Dendritic cell treated with granulocyte-macrophage colony-stimulating factor and Interleukin-4, amounts not matched to agents 40 ng/mL and 50 ng/mL, for 4 days (primary cell): ENCODE measurements around the gene THOP1.
A peak's percentile ranks its signal among the peaks of the same experiment; 100 is the strongest.

Experiments
- H3K27ac Mint-ChIP-seq: one replicate; pipeline ENCODE4 v1.8.0; 2022; ENCODE audit warnings: mild to moderate bottlenecking, mixed read lengths
- H3K27me3 Mint-ChIP-seq: one replicate; pipeline ENCODE4 v1.8.0; 2022; ENCODE audit warnings: mild to moderate bottlenecking, mixed read lengths
- H3K36me3 Mint-ChIP-seq: one replicate; pipeline ENCODE4 v1.8.0; 2022; ENCODE audit warnings: low read depth, mixed read lengths
- H3K4me1 Mint-ChIP-seq: one replicate; pipeline ENCODE4 v1.8.0; 2022; ENCODE audit warnings: low read depth, mixed read lengths
- H3K4me3 Mint-ChIP-seq: one replicate; pipeline ENCODE4 v1.8.0; 2022; ENCODE audit warnings: mild to moderate bottlenecking, moderate library complexity, mixed read lengths
- H3K9me3 Mint-ChIP-seq: one replicate; pipeline ENCODE4 v1.8.0; 2022; ENCODE audit warnings: mixed read lengths
- intact Hi-C: fragments of 100-400 bp; cut with micrococcal nuclease; formaldehyde crosslinking; loops from one replicate; pipeline ENCODE4 v1.15.0; 2022

The THOP1 gene

GRCh38 chr19:2785244-2785997 is at the start of gene THOP1:
THOP1 (plus strand) TSS chr19:2785503; CDS start chr19:2785663, 160 bp downstream.
- peak within 1 kb of the TSS; percentile 91 for H3K4me3 Mint-ChIP-seq
- intact Hi-C loops = loop anchor here (1.0 kb wide), 1 partner anchor 45 kb away; the partner anchor contains the start of gene SLC39A3
- H3K9me3 Mint-ChIP-seq = no peaks in the 10 kb centered on the region
- peaks cover 28% of the 10 kb centered on the region for H3K36me3 Mint-ChIP-seq
- H3K27ac Mint-ChIP-seq = peak within 1 kb of the TSS; percentile 74
- H3K4me1 Mint-ChIP-seq = peaks cover 57% of the 10 kb centered on the region
- H3K27me3 Mint-ChIP-seq = no peaks in the 10 kb centered on the region

GRCh38 chr19:2736550-2737190 is 48.6 kb upstream of the THOP1 start:
- H3K36me3 Mint-ChIP-seq = peaks cover 58% of the 10 kb centered on the region
- peaks cover 8% of the 10 kb centered on the region for H3K27me3 Mint-ChIP-seq
- intact Hi-C loops = no loop called here
- H3K4me1 Mint-ChIP-seq = peaks cover 29% of the 10 kb centered on the region
- no peak overlapping the region for H3K4me3 Mint-ChIP-seq
- no peaks in the 10 kb centered on the region for H3K9me3 Mint-ChIP-seq
- H3K27ac Mint-ChIP-seq = no peak overlapping the region

GRCh38 chr19:2739602-2740313 is 45.5 kb upstream of the THOP1 start, which contains the start of gene SLC39A3:
SLC39A3 (minus strand) TSS chr19:2740017; CDS start chr19:2737257, 2,760 bp downstream.
- intact Hi-C loops = loop anchor here (1.0 kb wide), 2 partner anchors 10 to 46 kb away; partner anchors contain the start of gene THOP1
- Mint-ChIP-seq H3K27ac (peak within 1 kb of the TSS; percentile 61), H3K4me1 (peaks cover 29% of the 10 kb centered on the region), H3K9me3 (no peaks in the 10 kb centered on the region), H3K4me3 (peak within 1 kb of the TSS; percentile 80), H3K36me3 (peaks cover 28% of the 10 kb centered on the region), H3K27me3 (peaks cover 24% of the 10 kb centered on the region)

- Mint-ChIP-seq H3K4me3 (peak overlapping the region; percentile 80), H3K4me1 (peaks cover 29% of the 10 kb centered on the region), H3K36me3 (peaks cover 22% of the 10 kb centered on the region), H3K27me3 (peaks cover 28% of the 10 kb centered on the region), H3K9me3 (no peaks in the 10 kb centered on the region), H3K27ac (no peak overlapping the region)
- intact Hi-C loops = loop anchor here (1.0 kb wide), 2 partner anchors 9 to 45 kb away; partner anchors contain the start of gene THOP1
These were observed 45.0 kb upstream of the THOP1 start for GRCh38 chr19:2740314-2740656.

GRCh38 chr19:2743099-2743498 is 42.2 kb upstream of the THOP1 start:
- no peaks in the 10 kb centered on the region for H3K9me3 Mint-ChIP-seq
- no peak overlapping the region for H3K27ac Mint-ChIP-seq
- H3K4me1 Mint-ChIP-seq = peaks cover 16% of the 10 kb centered on the region
- H3K27me3 Mint-ChIP-seq = peaks cover 38% of the 10 kb centered on the region
- H3K4me3 Mint-ChIP-seq = no peak overlapping the region
- H3K36me3 Mint-ChIP-seq = no peaks in the 10 kb centered on the region
- intact Hi-C loops = no loop called here

GRCh38 chr19:2744113-2744512 is 41.2 kb upstream of the THOP1 start:
- Mint-ChIP-seq H3K4me3 (no peak overlapping the region), H3K27me3 (peaks cover 41% of the 10 kb centered on the region), H3K9me3 (no peaks in the 10 kb centered on the region), H3K36me3 (no peaks in the 10 kb centered on the region), H3K4me1 (peaks cover 9% of the 10 kb centered on the region), H3K27ac (no peak overlapping the region)
- intact Hi-C loops = no loop called here

- Mint-ChIP-seq H3K4me3 (no peak overlapping the region), H3K4me1 (peaks cover 13% of the 10 kb centered on the region), H3K27ac (no peak overlapping the region), H3K27me3 (peaks cover 26% of the 10 kb centered on the region), H3K9me3 (no peaks in the 10 kb centered on the region), H3K36me3 (no peaks in the 10 kb centered on the region)
- intact Hi-C loops = no loop called here
These were observed 38.0 kb upstream of the THOP1 start for GRCh38 chr19:2747349-2747748.

GRCh38 chr19:2750808-2751437 is 34.4 kb upstream of the THOP1 start:
- Mint-ChIP-seq H3K27ac (no peak overlapping the region), H3K27me3 (peaks cover 10% of the 10 kb centered on the region), H3K4me3 (no peak overlapping the region), H3K4me1 (peaks cover 13% of the 10 kb centered on the region), H3K36me3 (peaks cover 32% of the 10 kb centered on the region), H3K9me3 (no peaks in the 10 kb centered on the region)
- intact Hi-C loops = no loop called here

GRCh38 chr19:2751438-2751830 is 33.9 kb upstream of the THOP1 start:
- Mint-ChIP-seq H3K27ac (no peak overlapping the region), H3K36me3 (peaks cover 37% of the 10 kb centered on the region), H3K4me3 (no peak overlapping the region), H3K4me1 (peaks cover 13% of the 10 kb centered on the region), H3K27me3 (peaks cover 7% of the 10 kb centered on the region), H3K9me3 (no peaks in the 10 kb centered on the region)
- intact Hi-C loops = no loop called here

GRCh38 chr19:2754659-2755447 is 30.4 kb upstream of the THOP1 start:
- no peaks in the 10 kb centered on the region for H3K9me3 Mint-ChIP-seq
- peaks cover 13% of the 10 kb centered on the region for H3K4me1 Mint-ChIP-seq
- H3K27ac Mint-ChIP-seq = no peak overlapping the region
- H3K27me3 Mint-ChIP-seq = no peaks in the 10 kb centered on the region
- H3K4me3 Mint-ChIP-seq = no peak overlapping the region
- intact Hi-C loops = no loop called here
- peaks cover 71% of the 10 kb centered on the region for H3K36me3 Mint-ChIP-seq

- H3K9me3 Mint-ChIP-seq = no peaks in the 10 kb centered on the region
- intact Hi-C loops = no loop called here
- H3K27me3 Mint-ChIP-seq = no peaks in the 10 kb centered on the region
- H3K4me3 Mint-ChIP-seq = no peak overlapping the region
- peaks cover 12% of the 10 kb centered on the region for H3K4me1 Mint-ChIP-seq
- H3K27ac Mint-ChIP-seq = no peak overlapping the region
- peaks cover 76% of the 10 kb centered on the region for H3K36me3 Mint-ChIP-seq
These were observed 29.9 kb upstream of the THOP1 start for GRCh38 chr19:2755448-2755705.

GRCh38 chr19:2755811-2756210 is 29.5 kb upstream of the THOP1 start:
- H3K4me1 Mint-ChIP-seq = peaks cover 7% of the 10 kb centered on the region
- intact Hi-C loops = no loop called here
- H3K9me3 Mint-ChIP-seq = no peaks in the 10 kb centered on the region
- H3K4me3 Mint-ChIP-seq = no peak overlapping the region
- H3K27ac Mint-ChIP-seq = no peak overlapping the region
- no peaks in the 10 kb centered on the region for H3K27me3 Mint-ChIP-seq
- peaks cover 81% of the 10 kb centered on the region for H3K36me3 Mint-ChIP-seq

- Mint-ChIP-seq H3K4me1 (peaks cover under 1% of the 10 kb centered on the region), H3K4me3 (no peak overlapping the region), H3K9me3 (no peaks in the 10 kb centered on the region), H3K27ac (no peak overlapping the region), H3K36me3 (peaks cover 87% of the 10 kb centered on the region), H3K27me3 (no peaks in the 10 kb centered on the region)
- intact Hi-C loops = no loop called here
These were observed 28.8 kb upstream of the THOP1 start for GRCh38 chr19:2756477-2756876.
